ENCODE measurements around the gene SLC9A9. TPM values are rescaled to one million over a fixed set of nuclear protein-coding genes. Genes with fewer than 3 reads are reported as not detected.

The SLC9A9 gene
- total and polyA plus RNA-seq, 10 donors = 10.8 to 58.2 (median 44.7) TPM

GRCh38 chr3:143551761-143552160 is 296.5 kb downstream of the SLC9A9 start:
- Histone ChIP-seq H3K27ac (no peak overlapping the region), H3K9me3 (peaks cover 0 to 9% (median 0%) of the 10 kb centered on the region in 8 donors), H3K4me3 (no peak overlapping the region), H3K27me3 (replicated peaks in 1 of 7) (no peaks in the 10 kb centered on the region), H3K4me1 (no peaks in the 10 kb centered on the region), H3K36me3 (peaks cover 0 to 55% (median 3%) of the 10 kb centered on the region in 6 donors)
- intact Hi-C loops (cut with DNase I; ENCODE audit: low total_unique reads) = no loop called here
- TF ChIP-seq POLR2AphosphoS5 (IDR thresholded peaks at IDR 0.05) (no peak), POLR2A (IDR thresholded peaks at IDR 0.05) (no peak), CTCF (IDR thresholded peaks at IDR 0.05 in 8 of 11, conservative IDR thresholded peaks at IDR 0.05 in 3 of 11) (no peak)
- DNase-seq = no peak
- WGBS, 5 donors = 93 to 98% (median 94%) methylated on average over 2 of the region's 2 CpGs

GRCh38 chr3:143548861-143549497 is 299.3 kb downstream of the SLC9A9 start:
- WGBS, 5 donors = 89 to 94% (median 92%) methylated on average over 2 of the region's 2 CpGs

GRCh38 chr3:143548393-143548792 is 299.9 kb downstream of the SLC9A9 start:
- WGBS, 5 donors = 95 to 99% (median 98%) methylated on average over 3 of the region's 3 CpGs
- Histone ChIP-seq H3K27ac (no peak overlapping the region), H3K4me1 (no peaks in the 10 kb centered on the region), H3K9me3 (peaks cover 0 to 7% (median 0%) of the 10 kb centered on the region in 8 donors), H3K4me3 (no peak overlapping the region), H3K36me3 (peaks cover 0 to 67% (median 3%) of the 10 kb centered on the region in 6 donors), H3K27me3 (replicated peaks in 1 of 7) (no peaks in the 10 kb centered on the region)
- intact Hi-C loops (cut with DNase I; ENCODE audit: low total_unique reads) = no loop called here
- DNase-seq = no peak
- TF ChIP-seq CTCF (IDR thresholded peaks at IDR 0.05 in 8 of 11, conservative IDR thresholded peaks at IDR 0.05 in 3 of 11) (no peak), POLR2A (IDR thresholded peaks at IDR 0.05) (no peak), POLR2AphosphoS5 (IDR thresholded peaks at IDR 0.05) (no peak)

More at GRCh38 chr3:143548861-143549497, 299.3 kb downstream of the SLC9A9 start:
- Histone ChIP-seq H3K27me3 (replicated peaks in 1 of 7) (no peaks in the 10 kb centered on the region), H3K4me1 (no peaks in the 10 kb centered on the region), H3K27ac (no peak overlapping the region), H3K36me3 (peaks cover 0 to 67% (median 3%) of the 10 kb centered on the region in 6 donors), H3K4me3 (no peak overlapping the region), H3K9me3 (peaks cover 0 to 6% (median 0%) of the 10 kb centered on the region in 8 donors)
- no peak for DNase-seq
- TF ChIP-seq POLR2A (IDR thresholded peaks at IDR 0.05) = no peak
- TF ChIP-seq CTCF (IDR thresholded peaks at IDR 0.05 in 8 of 11, conservative IDR thresholded peaks at IDR 0.05 in 3 of 11) = no peak
- no peak for TF ChIP-seq POLR2AphosphoS5 (IDR thresholded peaks at IDR 0.05)
- intact Hi-C loops (cut with DNase I; ENCODE audit: low total_unique reads) = no loop called here

GRCh38 chr3:143538577-143538981 is 309.7 kb downstream of the SLC9A9 start:
- no peak overlapping the region for H3K27ac ChIP-seq
- 80 to 92% (median 84%) methylated on average over 2 of the region's 2 CpGs for WGBS, 5 donors

More at GRCh38 chr3:143538577-143538981, 309.7 kb downstream of the SLC9A9 start:
- no peak for DNase-seq
- TF ChIP-seq POLR2AphosphoS5 (IDR thresholded peaks at IDR 0.05) (no peak), CTCF (IDR thresholded peaks at IDR 0.05 in 8 of 11, conservative IDR thresholded peaks at IDR 0.05 in 3 of 11) (no peak), POLR2A (IDR thresholded peaks at IDR 0.05) (no peak)
- H3K9me3 ChIP-seq = no peaks in the 10 kb centered on the region
- intact Hi-C loops (cut with DNase I; ENCODE audit: low total_unique reads) = no loop called here
- peaks cover 0 to 3% (median 0%) of the 10 kb centered on the region in 6 donors for H3K36me3 ChIP-seq
- H3K4me3 ChIP-seq = no peak overlapping the region
- H3K4me1 ChIP-seq = peaks cover 0 to 22% (median 10%) of the 10 kb centered on the region in 6 donors
- H3K27me3 ChIP-seq (replicated peaks in 1 of 7) = no peaks in the 10 kb centered on the region
